ENCODE measurements around the gene MAN1C1. TPM values are rescaled to one million over a fixed set of nuclear protein-coding genes. Genes with fewer than 3 reads are reported as not detected.

Gene MAN1C1
- polyA plus RNA-seq, 1 donor from 2014 or later = 1.3 TPM

- TF ChIP-seq TAF1 (IDR thresholded peaks at IDR 0.05; ENCODE audit: low read depth) = no peak
- no peak for TF ChIP-seq RAD21 (conservative IDR thresholded peaks at IDR 0.05)
Measured at GRCh38 chr1:25821630-25822091, 205.1 kb downstream of the MAN1C1 start (continued).

DNA sequence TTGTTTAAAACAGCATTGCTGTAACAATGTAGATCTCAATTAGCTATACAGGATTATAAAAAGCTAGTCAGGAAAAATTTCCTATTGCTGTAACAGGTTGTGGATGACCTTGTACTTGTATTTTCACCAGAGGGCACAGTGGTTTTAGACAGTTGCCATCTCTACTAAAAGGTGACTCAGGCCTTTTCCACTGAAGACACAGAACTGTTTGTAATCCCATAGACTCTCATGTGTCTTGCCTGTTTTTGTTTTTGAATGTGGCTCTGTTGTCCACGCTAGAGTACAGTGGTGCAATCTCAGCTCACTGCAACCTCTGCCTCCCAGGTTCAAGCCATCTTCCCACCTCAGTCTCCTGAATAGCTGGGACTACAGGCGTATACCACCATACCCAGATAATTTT is 209.0 kb downstream of the MAN1C1 start:
- Histone ChIP-seq H2AFZ (ENCODE audit: low read depth, low read length) (no peak overlapping the region), H3K4me3 (ENCODE audit: low read length) (no peak overlapping the region), H4K20me1 (ENCODE audit: insufficient read depth) (no peaks in the 10 kb centered on the region), H3K9me3 (ENCODE audit: low read length) (no peaks in the 10 kb centered on the region), H3K9ac (ENCODE audit: low read length) (no peak overlapping the region), H3K27ac (ENCODE audit: low read length) (no peak overlapping the region), H3F3A (ENCODE audit: insufficient read depth, low read length, poor library complexity, severe bottlenecking) (no peaks in the 10 kb centered on the region), H3K9me2 (ENCODE audit: insufficient read depth, low read length) (no peaks in the 10 kb centered on the region), H3K36me3 (ENCODE audit: insufficient read depth, low read length) (no peaks in the 10 kb centered on the region), H3K79me2 (replicated peaks; ENCODE audit: insufficient read depth, low read length) (peaks cover 16% of the 10 kb centered on the region), H3K27me3 (ENCODE audit: insufficient read depth, low read depth, low read length) (no peaks in the 10 kb centered on the region), H3K4me2 (ENCODE audit: low read length) (no peak overlapping the region)
- TF ChIP-seq POLR2AphosphoS5 (IDR thresholded peaks at IDR 0.05) = no peak
- no peak for TF ChIP-seq MXI1 (conservative IDR thresholded peaks at IDR 0.05; ENCODE audit: poor library complexity, severe bottlenecking)
- no peak for TF ChIP-seq EZH2 (IDR thresholded peaks at IDR 0.05; ENCODE audit: borderline replicate concordance, insufficient read depth, low read length, poor library complexity, severe bottlenecking)
- TF ChIP-seq, protein P1, sequence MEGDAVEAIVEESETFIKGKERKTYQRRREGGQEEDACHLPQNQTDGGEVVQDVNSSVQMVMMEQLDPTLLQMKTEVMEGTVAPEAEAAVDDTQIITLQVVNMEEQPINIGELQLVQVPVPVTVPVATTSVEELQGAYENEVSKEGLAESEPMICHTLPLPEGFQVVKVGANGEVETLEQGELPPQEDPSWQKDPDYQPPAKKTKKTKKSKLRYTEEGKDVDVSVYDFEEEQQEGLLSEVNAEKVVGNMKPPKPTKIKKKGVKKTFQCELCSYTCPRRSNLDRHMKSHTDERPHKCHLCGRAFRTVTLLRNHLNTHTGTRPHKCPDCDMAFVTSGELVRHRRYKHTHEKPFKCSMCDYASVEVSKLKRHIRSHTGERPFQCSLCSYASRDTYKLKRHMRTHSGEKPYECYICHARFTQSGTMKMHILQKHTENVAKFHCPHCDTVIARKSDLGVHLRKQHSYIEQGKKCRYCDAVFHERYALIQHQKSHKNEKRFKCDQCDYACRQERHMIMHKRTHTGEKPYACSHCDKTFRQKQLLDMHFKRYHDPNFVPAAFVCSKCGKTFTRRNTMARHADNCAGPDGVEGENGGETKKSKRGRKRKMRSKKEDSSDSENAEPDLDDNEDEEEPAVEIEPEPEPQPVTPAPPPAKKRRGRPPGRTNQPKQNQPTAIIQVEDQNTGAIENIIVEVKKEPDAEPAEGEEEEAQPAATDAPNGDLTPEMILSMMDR (IDR thresholded peaks at IDR 0.05; ENCODE audit: poor library complexity, severe bottlenecking) = no peak
- TF ChIP-seq TAF1 (IDR thresholded peaks at IDR 0.05; ENCODE audit: low read depth) = no peak
- TF ChIP-seq RAD21 (conservative IDR thresholded peaks at IDR 0.05) = no peak
- no peak for TF ChIP-seq EP300 (conservative IDR thresholded peaks at IDR 0.05; ENCODE audit: poor library complexity, severe bottlenecking)
- TF ChIP-seq REST (IDR thresholded peaks at IDR 0.05; ENCODE audit: borderline replicate concordance) = no peak
- TF ChIP-seq SMC3 (conservative IDR thresholded peaks at IDR 0.05; ENCODE audit: poor library complexity) = no peak

GRCh38 chr1:25826571-25826970 is 210.0 kb downstream of the MAN1C1 start:
- Histone ChIP-seq H3K4me2 (ENCODE audit: low read length) (no peak overlapping the region), H3K9ac (ENCODE audit: low read length) (no peak overlapping the region), H3K9me2 (ENCODE audit: insufficient read depth, low read length) (no peaks in the 10 kb centered on the region), H3F3A (ENCODE audit: insufficient read depth, low read length, poor library complexity, severe bottlenecking) (no peaks in the 10 kb centered on the region), H3K36me3 (ENCODE audit: insufficient read depth, low read length) (no peaks in the 10 kb centered on the region), H3K27me3 (ENCODE audit: insufficient read depth, low read depth, low read length) (no peaks in the 10 kb centered on the region), H3K9me3 (ENCODE audit: low read length) (no peaks in the 10 kb centered on the region), H3K27ac (ENCODE audit: low read length) (no peak overlapping the region), H2AFZ (ENCODE audit: low read depth, low read length) (no peak overlapping the region), H3K4me3 (ENCODE audit: low read length) (no peak overlapping the region), H4K20me1 (ENCODE audit: insufficient read depth) (no peaks in the 10 kb centered on the region), H3K79me2 (replicated peaks; ENCODE audit: insufficient read depth, low read length) (peaks cover 7% of the 10 kb centered on the region)
- TF ChIP-seq EZH2 (IDR thresholded peaks at IDR 0.05; ENCODE audit: borderline replicate concordance, insufficient read depth, low read length, poor library complexity, severe bottlenecking) (no peak), TAF1 (IDR thresholded peaks at IDR 0.05; ENCODE audit: low read depth) (no peak), RAD21 (conservative IDR thresholded peaks at IDR 0.05) (no peak), POLR2AphosphoS5 (IDR thresholded peaks at IDR 0.05) (no peak), MXI1 (conservative IDR thresholded peaks at IDR 0.05; ENCODE audit: poor library complexity, severe bottlenecking) (no peak), REST (IDR thresholded peaks at IDR 0.05; ENCODE audit: borderline replicate concordance) (no peak)
- TF ChIP-seq, protein P1 (IDR thresholded peaks at IDR 0.05; ENCODE audit: poor library complexity, severe bottlenecking) = no peak
